ENCODE data around the gene FXYD6. TPM values are rescaled to one million over a fixed set of nuclear protein-coding genes. Genes with fewer than 3 reads are reported as not detected.

Gene FXYD6
- total RNA-seq, 1 donor from 2014 or later: 0.99 TPM

DNA sequence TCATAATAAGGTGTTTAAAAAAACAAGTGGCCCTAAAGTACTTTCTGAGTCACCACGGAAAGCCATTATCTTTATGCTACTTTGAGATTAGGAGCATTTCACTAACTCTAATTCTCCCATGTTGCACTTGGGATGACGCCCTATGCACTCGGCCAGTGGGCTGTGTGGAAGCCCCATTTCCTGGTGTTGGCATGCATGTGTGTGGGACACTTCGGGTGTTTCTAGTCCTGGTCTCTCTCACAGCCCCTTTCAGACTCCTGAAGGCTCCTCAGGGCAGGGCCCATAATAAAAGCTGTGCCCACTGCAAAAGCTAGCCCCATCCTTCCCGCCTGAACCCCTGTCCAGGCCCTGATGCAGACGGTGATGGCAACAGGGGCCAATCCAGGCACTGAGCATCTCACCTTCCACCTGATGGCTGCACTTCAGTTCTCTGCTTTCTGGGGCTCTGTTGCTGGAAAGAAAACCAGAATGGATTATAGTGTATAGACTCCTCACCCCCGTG, 37.0 kb downstream of the FXYD6 start:
- no peaks in the 10 kb centered on the region for H3K9me3 Mint-ChIP-seq (ENCODE audit: unreplicated experiment)
- H3K27ac Mint-ChIP-seq (ENCODE audit: unreplicated experiment): no peak overlapping the region
- H3K36me3 Mint-ChIP-seq (ENCODE audit: unreplicated experiment): no peaks in the 10 kb centered on the region
- H3K4me3 Mint-ChIP-seq (ENCODE audit: unreplicated experiment): no peak overlapping the region
- TF ChIP-seq, protein P1, sequence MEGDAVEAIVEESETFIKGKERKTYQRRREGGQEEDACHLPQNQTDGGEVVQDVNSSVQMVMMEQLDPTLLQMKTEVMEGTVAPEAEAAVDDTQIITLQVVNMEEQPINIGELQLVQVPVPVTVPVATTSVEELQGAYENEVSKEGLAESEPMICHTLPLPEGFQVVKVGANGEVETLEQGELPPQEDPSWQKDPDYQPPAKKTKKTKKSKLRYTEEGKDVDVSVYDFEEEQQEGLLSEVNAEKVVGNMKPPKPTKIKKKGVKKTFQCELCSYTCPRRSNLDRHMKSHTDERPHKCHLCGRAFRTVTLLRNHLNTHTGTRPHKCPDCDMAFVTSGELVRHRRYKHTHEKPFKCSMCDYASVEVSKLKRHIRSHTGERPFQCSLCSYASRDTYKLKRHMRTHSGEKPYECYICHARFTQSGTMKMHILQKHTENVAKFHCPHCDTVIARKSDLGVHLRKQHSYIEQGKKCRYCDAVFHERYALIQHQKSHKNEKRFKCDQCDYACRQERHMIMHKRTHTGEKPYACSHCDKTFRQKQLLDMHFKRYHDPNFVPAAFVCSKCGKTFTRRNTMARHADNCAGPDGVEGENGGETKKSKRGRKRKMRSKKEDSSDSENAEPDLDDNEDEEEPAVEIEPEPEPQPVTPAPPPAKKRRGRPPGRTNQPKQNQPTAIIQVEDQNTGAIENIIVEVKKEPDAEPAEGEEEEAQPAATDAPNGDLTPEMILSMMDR (IDR thresholded peaks at IDR 0.05): no peak
- H3K27me3 Mint-ChIP-seq (ENCODE audit: unreplicated experiment): peaks cover 23% of the 10 kb centered on the region
- no peak for DNase-seq (ENCODE audit: extremely low spot score, unreplicated experiment)
- no peaks in the 10 kb centered on the region for H3K4me1 Mint-ChIP-seq (ENCODE audit: unreplicated experiment)

DNA sequence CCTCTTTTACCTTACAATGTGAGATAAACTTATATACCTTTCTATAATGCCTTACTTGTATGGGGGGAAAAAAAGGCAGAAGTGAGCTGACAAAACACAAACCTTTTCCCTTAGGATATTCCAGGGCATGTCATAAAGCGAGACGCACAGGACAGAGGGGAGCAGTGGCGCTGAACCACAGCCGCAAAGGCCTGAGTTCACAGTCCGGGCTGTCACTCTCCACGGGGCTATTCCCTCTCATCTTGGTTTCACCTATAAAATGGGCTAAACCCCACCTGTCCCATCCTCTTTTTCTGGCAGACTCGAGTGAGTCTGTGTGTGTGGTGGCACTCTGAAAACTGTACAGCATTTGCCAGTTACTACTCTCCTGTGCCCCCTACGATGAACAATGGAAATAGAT, 37.6 kb downstream of the FXYD6 start:
- TF ChIP-seq, protein P1 (IDR thresholded peaks at IDR 0.05): no peak
- H3K9me3 Mint-ChIP-seq (ENCODE audit: unreplicated experiment): no peaks in the 10 kb centered on the region
- H3K36me3 Mint-ChIP-seq (ENCODE audit: unreplicated experiment): no peaks in the 10 kb centered on the region
- DNase-seq (ENCODE audit: extremely low spot score, unreplicated experiment): no peak
- no peak overlapping the region for H3K27ac Mint-ChIP-seq (ENCODE audit: unreplicated experiment)
- H3K4me3 Mint-ChIP-seq (ENCODE audit: unreplicated experiment): no peak overlapping the region
- no peaks in the 10 kb centered on the region for H3K4me1 Mint-ChIP-seq (ENCODE audit: unreplicated experiment)
- H3K27me3 Mint-ChIP-seq (ENCODE audit: unreplicated experiment): peaks cover 23% of the 10 kb centered on the region

DNA sequence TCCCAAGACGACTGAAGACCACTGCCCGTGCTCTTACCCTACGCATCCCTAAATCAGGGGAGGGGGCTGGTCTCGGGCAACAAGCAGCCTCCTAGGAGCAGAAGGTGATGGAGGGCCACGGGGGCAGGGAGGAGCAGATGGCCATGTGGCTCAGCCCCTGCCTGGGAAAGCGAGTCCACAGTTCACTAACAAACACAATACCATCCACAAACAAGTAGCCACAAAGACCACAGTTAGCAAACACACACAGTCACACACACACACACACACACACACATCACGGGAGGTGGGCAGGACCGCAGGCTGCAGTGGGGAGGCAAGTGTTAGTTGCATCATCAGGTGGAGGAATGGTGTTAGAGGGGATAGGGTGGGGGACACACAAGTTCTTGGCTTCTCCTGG, 38.7 kb downstream of the FXYD6 start:
- no peak for DNase-seq (ENCODE audit: extremely low spot score, unreplicated experiment)
- Mint-ChIP-seq H3K27ac (ENCODE audit: unreplicated experiment) (no peak overlapping the region), H3K27me3 (ENCODE audit: unreplicated experiment) (peaks cover 25% of the 10 kb centered on the region), H3K9me3 (ENCODE audit: unreplicated experiment) (no peaks in the 10 kb centered on the region), H3K4me1 (ENCODE audit: unreplicated experiment) (no peaks in the 10 kb centered on the region), H3K36me3 (ENCODE audit: unreplicated experiment) (no peaks in the 10 kb centered on the region), H3K4me3 (ENCODE audit: unreplicated experiment) (no peak overlapping the region)
- TF ChIP-seq, protein P1 (IDR thresholded peaks at IDR 0.05): no peak

DNA sequence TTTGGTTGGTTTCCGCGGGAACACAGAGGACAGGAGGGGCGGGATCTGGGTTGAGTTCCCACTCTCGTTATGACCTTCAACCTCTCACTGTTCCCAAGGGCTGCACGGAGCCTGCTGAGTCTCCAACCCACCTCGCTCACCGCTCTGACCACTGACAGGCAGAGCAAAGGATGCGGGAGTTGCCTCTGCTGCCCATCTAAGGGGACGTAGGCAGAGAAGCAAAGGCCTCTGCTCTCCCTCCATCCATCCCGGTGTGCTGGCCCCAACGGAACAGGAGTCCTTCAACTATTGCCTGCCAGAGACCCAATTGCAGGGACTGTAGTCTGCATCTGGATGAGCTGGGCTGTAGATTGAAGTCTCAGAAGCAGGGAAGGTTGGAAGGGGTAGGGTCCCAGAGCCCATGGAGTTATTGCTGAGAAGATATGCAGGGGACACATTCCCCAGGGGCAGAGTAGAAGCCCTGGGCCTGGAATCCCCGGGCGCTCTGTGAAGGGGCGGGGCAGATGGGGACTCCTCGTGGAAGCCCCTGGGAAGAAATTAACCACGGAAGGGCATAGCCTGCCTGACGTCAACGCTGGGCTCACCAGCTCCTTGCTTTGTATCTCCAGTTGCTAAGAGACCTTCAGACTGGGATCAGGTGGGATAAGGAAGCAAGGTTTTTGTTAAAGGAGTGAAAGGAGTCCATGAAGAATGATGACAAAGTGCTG, 39.2 kb downstream of the FXYD6 start:
- H3K27ac Mint-ChIP-seq (ENCODE audit: unreplicated experiment): no peak overlapping the region
- H3K4me3 Mint-ChIP-seq (ENCODE audit: unreplicated experiment): no peak overlapping the region
- DNase-seq (ENCODE audit: extremely low spot score, unreplicated experiment): no peak
- H3K9me3 Mint-ChIP-seq (ENCODE audit: unreplicated experiment): no peaks in the 10 kb centered on the region
- no peaks in the 10 kb centered on the region for H3K4me1 Mint-ChIP-seq (ENCODE audit: unreplicated experiment)
- H3K36me3 Mint-ChIP-seq (ENCODE audit: unreplicated experiment): no peaks in the 10 kb centered on the region
- H3K27me3 Mint-ChIP-seq (ENCODE audit: unreplicated experiment): peaks cover 29% of the 10 kb centered on the region
- TF ChIP-seq, protein P1 (IDR thresholded peaks at IDR 0.05): no peak

DNA sequence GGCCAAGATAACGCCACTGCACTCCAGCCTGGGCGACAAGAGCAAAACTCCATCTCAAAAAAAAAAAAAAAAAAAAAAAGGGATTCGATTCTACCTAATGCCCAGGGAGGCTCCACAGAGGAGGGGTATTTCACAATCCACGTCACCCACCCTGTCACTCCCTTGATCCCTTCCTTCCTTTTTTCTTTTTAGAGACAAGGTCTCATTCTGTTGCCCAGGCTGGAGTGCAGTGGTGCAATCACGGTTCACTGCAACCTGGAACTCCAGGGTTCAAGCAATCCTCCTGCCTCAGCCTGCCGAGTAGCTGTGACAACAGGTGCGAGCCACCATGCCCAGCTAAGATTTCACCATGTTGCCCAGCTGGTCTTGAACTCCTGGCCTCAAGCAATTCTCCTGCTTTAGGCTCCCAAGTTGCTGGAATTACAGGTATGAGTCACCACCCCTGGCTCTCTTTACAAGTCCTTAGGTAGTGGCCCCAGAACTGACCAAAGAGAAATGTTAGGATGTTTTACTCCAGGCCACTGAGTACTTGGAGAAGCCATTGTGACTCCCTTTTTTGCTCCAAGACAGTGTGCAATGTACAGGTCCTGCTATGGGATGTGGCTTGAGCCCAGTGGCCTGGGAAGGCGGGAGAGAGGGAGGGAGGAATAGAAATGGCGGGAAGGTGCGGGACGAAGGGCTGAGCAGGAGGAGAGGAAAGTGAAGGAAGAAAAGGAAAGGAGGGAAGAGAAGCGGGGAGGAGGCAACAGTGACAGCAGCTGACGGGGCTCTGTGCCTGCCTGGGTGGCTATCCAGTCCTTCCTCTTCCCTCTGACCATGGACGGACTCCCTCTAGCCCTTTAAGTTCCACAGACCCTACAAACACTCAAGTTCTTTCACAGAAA, 40.1 kb downstream of the FXYD6 start:
- H3K9me3 Mint-ChIP-seq (ENCODE audit: unreplicated experiment): no peaks in the 10 kb centered on the region
- H3K27ac Mint-ChIP-seq (ENCODE audit: unreplicated experiment): no peak overlapping the region
- TF ChIP-seq, protein P1 (IDR thresholded peaks at IDR 0.05): no peak
- H3K27me3 Mint-ChIP-seq (ENCODE audit: unreplicated experiment): peaks cover 26% of the 10 kb centered on the region
- no peaks in the 10 kb centered on the region for H3K36me3 Mint-ChIP-seq (ENCODE audit: unreplicated experiment)
- DNase-seq (ENCODE audit: extremely low spot score, unreplicated experiment): no peak
- no peak overlapping the region for H3K4me3 Mint-ChIP-seq (ENCODE audit: unreplicated experiment)
- no peaks in the 10 kb centered on the region for H3K4me1 Mint-ChIP-seq (ENCODE audit: unreplicated experiment)
